GM21367 (cell line): ENCODE measurements around the gene MNT.
A peak's percentile ranks its signal among the peaks of the same experiment; 100 is the strongest.

Experiments used
- ATAC-seq: cut with Tn5 transposase; IDR thresholded peaks from one replicate; pipeline ENCODE4 v1.9.1; 2021; ENCODE audit not compliant: unreplicated experiment

Gene MNT

GRCh38 chr17:2396568-2397246 is 4.2 kb downstream of the MNT start:
- ATAC-seq: no peak

GRCh38 chr17:2396192-2396567 is 4.7 kb downstream of the MNT start:
- ATAC-seq: no peak

- ATAC-seq: no peak
These were observed 5.3 kb downstream of the MNT start for GRCh38 chr17:2395258-2396181.

GRCh38 chr17:2394775-2395201 is 6.1 kb downstream of the MNT start:
- ATAC-seq: no peak

- no peak for ATAC-seq
These were observed 6.7 kb downstream of the MNT start for GRCh38 chr17:2393954-2394749.

DNA sequence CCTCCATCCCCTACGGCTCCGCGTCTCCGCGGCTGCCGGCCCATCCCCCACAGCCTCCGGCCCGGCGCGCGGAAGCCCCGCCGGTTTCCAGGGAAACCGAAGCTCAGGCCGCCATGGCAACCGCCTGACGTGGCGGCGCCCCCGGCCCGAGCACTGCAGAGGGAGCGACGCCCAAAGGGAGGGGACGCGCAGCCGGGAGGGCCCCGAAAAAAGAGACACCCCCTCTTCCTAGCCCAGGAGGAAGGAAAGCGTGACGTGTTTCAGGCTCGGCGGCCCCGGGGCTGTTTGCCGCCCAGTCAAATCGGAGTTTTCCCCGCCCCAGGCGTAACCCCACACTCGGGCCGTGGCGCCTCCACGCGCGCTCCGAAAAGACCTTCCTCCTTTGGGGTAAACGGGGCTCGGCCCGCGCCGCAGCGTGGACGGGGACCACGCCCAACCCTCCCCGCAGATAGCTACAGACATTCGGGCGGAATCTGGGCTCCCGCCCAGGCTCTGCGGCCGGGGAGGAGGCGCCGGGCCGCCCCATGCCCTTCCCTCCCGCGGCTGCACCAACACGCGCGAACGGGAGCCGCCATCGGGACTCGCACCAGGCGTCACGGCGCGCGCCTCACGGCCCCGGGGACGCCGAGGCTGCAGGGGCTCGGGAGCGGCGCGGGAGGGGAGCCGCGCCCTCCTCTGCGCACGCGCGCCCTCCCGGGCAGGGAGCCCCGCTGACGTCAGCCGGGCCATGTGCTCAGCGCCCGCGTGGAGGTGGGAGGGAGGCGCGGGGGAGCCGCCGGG is 7.5 kb downstream of the MNT start:
- ATAC-seq: peak; percentile 11

GRCh38 chr17:2392252-2393173 is 8.3 kb downstream of the MNT start:
- peak; percentile 48 for ATAC-seq

DNA sequence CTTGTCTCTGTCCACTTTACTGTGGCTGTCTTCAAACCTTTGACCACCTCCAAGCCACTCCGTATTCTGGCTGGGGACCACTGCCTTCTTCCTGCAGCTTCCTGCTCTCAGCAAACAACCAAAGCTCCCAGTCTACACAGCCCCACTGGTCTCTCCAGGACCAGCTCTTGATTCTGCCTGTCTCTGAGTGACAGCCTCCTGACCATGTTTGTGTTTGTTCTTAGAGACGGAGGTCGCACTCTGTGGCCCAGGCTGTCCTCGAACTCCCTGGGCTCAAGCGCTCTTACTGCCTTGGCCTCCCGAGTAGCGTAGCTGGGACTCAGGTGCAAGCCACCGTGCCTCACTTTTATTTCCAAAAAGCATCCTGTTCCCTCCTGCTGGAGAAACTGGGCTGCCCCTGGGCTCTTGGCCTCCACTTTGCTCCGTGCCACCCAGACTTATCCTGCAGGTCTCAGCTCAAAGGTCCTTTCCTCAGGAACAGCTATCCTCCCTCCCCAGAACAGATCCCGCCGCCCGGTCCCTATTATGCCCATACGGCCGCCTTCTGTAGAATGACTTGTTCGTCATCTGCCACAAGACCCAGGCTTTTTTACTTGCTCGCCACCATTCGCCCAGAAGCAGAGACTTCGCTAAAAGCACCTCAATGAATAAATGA is 9.1 kb downstream of the MNT start:
- no peak for ATAC-seq

DNA sequence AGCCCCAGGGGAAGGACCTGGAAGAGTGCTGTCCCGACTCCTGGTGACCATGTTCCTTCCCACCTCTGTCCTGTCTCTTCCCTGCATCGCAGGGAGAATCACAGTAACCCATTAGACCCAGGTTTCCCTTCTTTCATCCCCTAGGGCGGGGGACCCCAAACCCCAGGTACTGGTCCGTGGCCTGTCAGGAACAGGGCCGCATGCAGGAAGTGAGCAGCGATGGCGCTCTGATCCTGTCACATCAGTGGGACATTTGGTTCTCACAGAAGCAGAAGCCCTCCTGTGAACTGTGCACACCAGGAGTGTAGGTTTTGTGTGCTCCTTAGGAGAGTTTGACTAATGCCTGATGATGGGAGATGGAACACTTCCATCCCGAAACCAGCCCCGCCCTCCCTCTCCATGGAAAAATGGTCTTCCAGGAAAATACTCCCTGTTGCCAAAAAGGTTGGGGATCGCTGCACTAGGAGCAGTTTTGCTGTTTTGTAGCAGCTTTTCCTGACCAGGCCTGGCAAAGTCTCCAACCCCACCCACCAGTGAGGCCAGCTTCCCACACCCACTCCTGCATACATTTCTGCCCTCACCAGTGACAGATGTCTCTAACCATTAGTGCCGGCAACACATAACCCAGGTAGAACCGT is 10.5 kb downstream of the MNT start:
- ATAC-seq: no peak

DNA sequence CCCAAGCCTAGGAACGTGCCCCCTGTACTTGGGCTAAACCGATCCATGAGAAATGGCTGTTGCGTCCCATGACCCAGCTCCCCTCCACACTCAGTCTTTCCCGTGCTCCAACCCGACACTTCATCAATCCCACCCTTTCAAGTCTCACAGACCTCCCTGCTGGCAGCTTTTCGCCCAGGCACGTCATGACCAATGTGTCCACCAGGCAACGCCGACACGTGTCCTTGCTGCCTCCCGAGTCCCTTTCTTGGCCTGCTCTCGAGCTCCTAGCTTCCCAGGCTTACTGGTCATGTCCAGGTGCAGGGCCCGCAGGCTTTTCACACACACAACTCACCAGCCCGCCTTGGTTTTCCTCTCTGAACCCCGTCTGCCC is 12.2 kb downstream of the MNT start:
- no peak for ATAC-seq

DNA sequence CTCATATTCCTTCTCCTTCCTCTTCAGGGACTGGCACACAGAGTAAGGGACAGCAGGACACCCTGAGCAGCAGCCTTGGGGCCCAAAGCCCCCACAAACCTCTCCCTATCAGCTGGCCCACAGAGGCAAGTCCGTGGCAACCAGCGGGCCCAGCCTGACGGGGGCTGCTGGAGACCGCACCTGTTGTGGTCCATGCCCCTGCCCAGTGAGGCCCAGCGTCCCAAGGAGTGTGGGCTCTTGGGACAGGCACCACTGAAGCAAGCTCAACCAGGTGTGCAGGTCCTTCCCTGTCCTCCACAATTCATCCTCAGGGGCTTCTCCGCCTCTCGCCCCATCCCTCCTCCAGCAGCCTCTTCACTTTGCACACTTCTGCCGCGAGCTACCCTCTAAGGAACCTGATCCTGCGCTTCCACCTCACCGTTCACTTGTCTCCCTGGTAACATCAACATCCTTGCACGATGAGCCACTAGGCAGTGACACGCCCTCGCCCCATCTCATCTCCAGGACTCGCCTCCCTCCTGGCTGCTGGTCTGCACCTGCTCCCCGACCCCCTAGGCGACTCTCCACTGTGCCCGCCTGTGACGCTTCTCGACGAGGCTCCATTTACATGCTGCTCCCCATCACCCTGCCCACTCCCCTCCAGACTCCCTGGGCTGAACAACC is 12.7 kb downstream of the MNT start:
- ATAC-seq: no peak

GRCh38 chr17:2387086-2388019 is 13.5 kb downstream of the MNT start:
- no peak for ATAC-seq

DNA sequence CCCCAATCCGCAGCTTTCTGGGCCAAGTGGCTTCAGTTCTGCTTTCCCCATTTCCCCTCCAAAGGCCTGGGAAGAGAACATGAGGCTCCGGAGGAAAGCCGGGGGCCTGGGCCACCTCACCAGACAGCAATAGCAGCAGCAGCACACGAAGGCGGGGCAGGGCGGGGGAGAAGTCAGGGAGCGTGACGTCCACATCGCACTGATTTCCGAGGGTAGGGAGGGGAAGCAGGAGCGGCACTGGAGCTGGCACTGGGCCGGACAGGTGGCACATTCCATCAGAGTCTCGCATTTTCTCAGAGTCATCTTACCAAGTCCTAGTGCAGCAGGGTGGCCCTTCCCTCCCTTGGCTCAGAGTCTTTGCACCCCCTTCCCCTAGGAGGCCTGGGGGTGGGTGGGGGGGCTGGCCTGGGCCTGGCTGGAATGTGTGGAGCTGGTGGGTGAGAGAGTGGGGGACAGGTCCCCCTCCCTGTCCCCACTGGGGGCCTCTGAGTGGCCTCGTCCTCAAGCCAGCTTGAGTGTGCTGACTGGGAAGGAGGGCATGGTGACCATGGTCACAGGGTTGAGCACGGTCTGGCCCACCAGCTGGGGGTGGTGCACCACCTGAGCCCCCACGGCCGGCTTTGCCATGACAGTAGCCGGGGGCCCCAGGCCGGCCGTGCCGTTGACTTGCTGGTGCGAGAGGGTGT is 14.3 kb downstream of the MNT start:
- no peak for ATAC-seq

- no peak for ATAC-seq
These were observed 15.3 kb downstream of the MNT start for GRCh38 chr17:2385240-2386210.

GRCh38 chr17:2384439-2385127 is 16.3 kb downstream of the MNT start:
- no peak for ATAC-seq
